Measurements from ENCODE around the gene MRPS22. TPM values are rescaled to one million over a fixed set of nuclear protein-coding genes. Genes with fewer than 3 reads are reported as not detected.

MRPS22 gene
- total RNA-seq, 4 donors from 2014 or later = 39.5 to 53.3 (median 47.0) TPM

DNA sequence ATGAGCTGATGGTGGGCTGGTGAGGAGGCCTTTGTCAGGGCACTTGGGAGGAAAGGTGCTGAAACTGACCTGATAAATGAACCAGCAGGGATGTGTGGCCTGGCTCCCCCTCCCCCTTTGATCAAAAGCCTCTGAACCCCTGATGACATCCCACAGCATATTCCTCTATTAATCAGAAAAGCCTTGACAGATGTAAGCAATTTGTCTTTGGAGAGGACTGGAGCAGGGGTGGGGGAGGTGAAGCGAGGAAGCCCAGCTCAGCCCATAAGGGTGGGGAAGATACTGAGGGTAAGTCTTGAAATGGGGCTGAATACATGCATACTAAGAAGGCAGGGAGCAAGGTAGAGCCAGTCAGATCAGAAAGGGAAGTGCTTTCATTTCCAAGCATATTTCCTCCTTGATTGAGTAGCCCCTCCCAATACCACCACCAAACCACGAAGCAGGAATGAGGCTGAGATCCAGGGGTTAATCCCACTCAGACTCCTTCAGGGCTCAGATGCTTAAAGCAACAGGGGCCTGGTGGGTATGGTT, 34.7 kb upstream of the MRPS22 start:
- H3K4me3 ChIP-seq (ENCODE audit: low read depth, poor library complexity, severe bottlenecking) = no peak overlapping the region
- DNase-seq (ENCODE audit: low spot score in 2 of 2) = no peak
- intact Hi-C loops (cut with DNase I; ENCODE audit: low total_unique reads) = no loop called here
- TF ChIP-seq, protein P1, sequence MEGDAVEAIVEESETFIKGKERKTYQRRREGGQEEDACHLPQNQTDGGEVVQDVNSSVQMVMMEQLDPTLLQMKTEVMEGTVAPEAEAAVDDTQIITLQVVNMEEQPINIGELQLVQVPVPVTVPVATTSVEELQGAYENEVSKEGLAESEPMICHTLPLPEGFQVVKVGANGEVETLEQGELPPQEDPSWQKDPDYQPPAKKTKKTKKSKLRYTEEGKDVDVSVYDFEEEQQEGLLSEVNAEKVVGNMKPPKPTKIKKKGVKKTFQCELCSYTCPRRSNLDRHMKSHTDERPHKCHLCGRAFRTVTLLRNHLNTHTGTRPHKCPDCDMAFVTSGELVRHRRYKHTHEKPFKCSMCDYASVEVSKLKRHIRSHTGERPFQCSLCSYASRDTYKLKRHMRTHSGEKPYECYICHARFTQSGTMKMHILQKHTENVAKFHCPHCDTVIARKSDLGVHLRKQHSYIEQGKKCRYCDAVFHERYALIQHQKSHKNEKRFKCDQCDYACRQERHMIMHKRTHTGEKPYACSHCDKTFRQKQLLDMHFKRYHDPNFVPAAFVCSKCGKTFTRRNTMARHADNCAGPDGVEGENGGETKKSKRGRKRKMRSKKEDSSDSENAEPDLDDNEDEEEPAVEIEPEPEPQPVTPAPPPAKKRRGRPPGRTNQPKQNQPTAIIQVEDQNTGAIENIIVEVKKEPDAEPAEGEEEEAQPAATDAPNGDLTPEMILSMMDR (IDR thresholded peaks at IDR 0.05) = no peak
- no peak for TF ChIP-seq POLR2A (IDR thresholded peaks at IDR 0.05)
- 38 to 53% methylated on average over 2 of the region's 2 CpGs for WGBS, 2 donors

- 71 to 79% methylated on average over 4 of the region's 4 CpGs for WGBS, 2 donors
- no peak overlapping the region for H3K4me3 ChIP-seq (ENCODE audit: low read depth, poor library complexity, severe bottlenecking)
- no peak for DNase-seq (ENCODE audit: low spot score in 2 of 2)
- intact Hi-C loops (cut with DNase I; ENCODE audit: low total_unique reads) = no loop called here
- TF ChIP-seq, protein P1 (IDR thresholded peaks at IDR 0.05) = no peak
- TF ChIP-seq POLR2A (IDR thresholded peaks at IDR 0.05) = no peak
Observed at GRCh38 chr3:139309880-139310279, 33.9 kb upstream of the MRPS22 start.

- H3K4me3 ChIP-seq (ENCODE audit: low read depth, poor library complexity, severe bottlenecking) = no peak overlapping the region
- WGBS, 2 donors = 62 to 65% methylated on average over 8 of the region's 8 CpGs
- intact Hi-C loops (cut with DNase I; ENCODE audit: low total_unique reads) = no loop called here
- TF ChIP-seq, protein P1 (IDR thresholded peaks at IDR 0.05) = no peak
- no peak for TF ChIP-seq POLR2A (IDR thresholded peaks at IDR 0.05)
- DNase-seq (ENCODE audit: low spot score in 2 of 2) = no peak
Observed at GRCh38 chr3:139310474-139310933, 33.3 kb upstream of the MRPS22 start.

GRCh38 chr3:139311557-139311956, 32.3 kb upstream of the MRPS22 start:
- intact Hi-C loops (cut with DNase I; ENCODE audit: low total_unique reads) = no loop called here
- WGBS, 2 donors = 76 to 82% methylated on average over 1 of the region's 1 CpG
- TF ChIP-seq POLR2A (IDR thresholded peaks at IDR 0.05) = no peak
- TF ChIP-seq, protein P1 (IDR thresholded peaks at IDR 0.05) = no peak
- H3K4me3 ChIP-seq (ENCODE audit: low read depth, poor library complexity, severe bottlenecking) = no peak overlapping the region
- no peak for DNase-seq (ENCODE audit: low spot score in 2 of 2)

DNA sequence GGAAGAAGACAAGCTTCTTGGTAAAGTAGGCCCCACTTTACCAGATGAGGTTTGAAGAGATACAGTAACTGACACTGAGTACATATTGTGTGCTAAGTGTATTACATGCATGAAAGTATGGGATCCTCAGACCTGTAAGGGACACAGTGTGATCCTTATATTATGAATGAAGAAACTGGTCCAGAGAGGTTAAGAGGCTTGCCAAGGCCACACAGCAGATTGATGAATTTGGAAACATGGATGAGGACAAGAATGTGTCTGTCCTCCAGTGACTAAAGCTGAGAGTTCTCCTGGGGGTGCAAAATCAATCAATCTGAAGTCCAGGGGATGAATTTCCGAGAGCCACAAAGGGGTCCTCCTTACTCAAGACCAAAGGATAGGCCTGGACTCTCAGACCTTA, 31.4 kb upstream of the MRPS22 start:
- WGBS, 2 donors = 93 to 100% methylated on average over 1 of the region's 1 CpG
- DNase-seq (ENCODE audit: low spot score in 2 of 2) = no peak
- no peak for TF ChIP-seq POLR2A (IDR thresholded peaks at IDR 0.05)
- TF ChIP-seq, protein P1 (IDR thresholded peaks at IDR 0.05) = no peak
- intact Hi-C loops (cut with DNase I; ENCODE audit: low total_unique reads) = no loop called here
- H3K4me3 ChIP-seq (ENCODE audit: low read depth, poor library complexity, severe bottlenecking) = no peak overlapping the region

DNA sequence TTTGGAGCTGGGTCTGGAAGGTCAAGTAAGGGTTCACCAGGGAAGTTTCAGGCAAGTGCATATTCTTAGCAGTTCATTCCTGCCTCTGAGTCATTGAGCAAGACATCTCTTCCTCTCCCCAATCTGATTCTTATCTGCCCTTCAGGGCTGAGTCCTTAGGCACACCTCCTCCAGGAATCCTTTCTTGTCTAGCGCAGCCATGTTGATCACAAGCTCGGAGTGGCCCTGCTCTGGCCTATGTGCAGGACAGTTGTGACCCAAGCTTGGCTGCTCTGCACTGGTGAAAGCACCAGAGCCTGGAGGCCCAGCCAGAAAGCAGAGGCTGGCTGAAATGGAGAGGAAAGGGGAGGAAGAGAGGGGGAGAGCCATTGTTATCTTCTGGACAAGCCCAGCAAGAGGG, 30.9 kb upstream of the MRPS22 start:
- 79 to 87% methylated on average over 2 of the region's 2 CpGs for WGBS, 2 donors
- no peak for TF ChIP-seq POLR2A (IDR thresholded peaks at IDR 0.05)
- TF ChIP-seq, protein P1 (IDR thresholded peaks at IDR 0.05) = no peak
- intact Hi-C loops (cut with DNase I; ENCODE audit: low total_unique reads) = no loop called here
- DNase-seq (ENCODE audit: low spot score in 2 of 2) = no peak
- no peak overlapping the region for H3K4me3 ChIP-seq (ENCODE audit: low read depth, poor library complexity, severe bottlenecking)

Measured in lower leg skin (tissue), 4 donors.